GM13977 (cell line): ENCODE results near the gene MAML1.

ENCODE experiments used
- DNase-seq: peaks from one replicate; pipeline ENCODE4 v3.0.0; 2012; ENCODE audit warnings: low spot score
- in situ Hi-C: fragments of 300-500 bp; cut with MboI; formaldehyde crosslinking; loops from one replicate; pipeline ENCODE4 v1.12.0; 2022; ENCODE audit warnings: low sequenced_read_pairs, low pct_unique_long_range_greater_than_20kb, mixed read lengths, inconsistent platforms; ENCODE audit not compliant: unreplicated experiment
- TF ChIP-seq, protein P1 (sequence below): IDR thresholded peaks from 2 replicates; pipeline ENCODE4 v1.5.1; 2012; ENCODE audit warnings: mild to moderate bottlenecking, control low read depth; ENCODE audit not compliant: insufficient read depth; ENCODE audit errors: extremely low read depth, missing control alignments

The MAML1 gene

GRCh38 chr5:179821298-179822058 lies 88.9 kb downstream of the MAML1 start:
- TF ChIP-seq, protein P1, sequence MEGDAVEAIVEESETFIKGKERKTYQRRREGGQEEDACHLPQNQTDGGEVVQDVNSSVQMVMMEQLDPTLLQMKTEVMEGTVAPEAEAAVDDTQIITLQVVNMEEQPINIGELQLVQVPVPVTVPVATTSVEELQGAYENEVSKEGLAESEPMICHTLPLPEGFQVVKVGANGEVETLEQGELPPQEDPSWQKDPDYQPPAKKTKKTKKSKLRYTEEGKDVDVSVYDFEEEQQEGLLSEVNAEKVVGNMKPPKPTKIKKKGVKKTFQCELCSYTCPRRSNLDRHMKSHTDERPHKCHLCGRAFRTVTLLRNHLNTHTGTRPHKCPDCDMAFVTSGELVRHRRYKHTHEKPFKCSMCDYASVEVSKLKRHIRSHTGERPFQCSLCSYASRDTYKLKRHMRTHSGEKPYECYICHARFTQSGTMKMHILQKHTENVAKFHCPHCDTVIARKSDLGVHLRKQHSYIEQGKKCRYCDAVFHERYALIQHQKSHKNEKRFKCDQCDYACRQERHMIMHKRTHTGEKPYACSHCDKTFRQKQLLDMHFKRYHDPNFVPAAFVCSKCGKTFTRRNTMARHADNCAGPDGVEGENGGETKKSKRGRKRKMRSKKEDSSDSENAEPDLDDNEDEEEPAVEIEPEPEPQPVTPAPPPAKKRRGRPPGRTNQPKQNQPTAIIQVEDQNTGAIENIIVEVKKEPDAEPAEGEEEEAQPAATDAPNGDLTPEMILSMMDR, result peak; percentile 4
- DNase-seq, result peak; percentile 95
- in situ Hi-C loops, result no loop called here

- TF ChIP-seq, protein P1, result no peak
- in situ Hi-C loops, result no loop called here
- no peak for DNase-seq
These were observed 89.4 kb downstream of the MAML1 start for GRCh38 chr5:179822059-179822432.

DNA sequence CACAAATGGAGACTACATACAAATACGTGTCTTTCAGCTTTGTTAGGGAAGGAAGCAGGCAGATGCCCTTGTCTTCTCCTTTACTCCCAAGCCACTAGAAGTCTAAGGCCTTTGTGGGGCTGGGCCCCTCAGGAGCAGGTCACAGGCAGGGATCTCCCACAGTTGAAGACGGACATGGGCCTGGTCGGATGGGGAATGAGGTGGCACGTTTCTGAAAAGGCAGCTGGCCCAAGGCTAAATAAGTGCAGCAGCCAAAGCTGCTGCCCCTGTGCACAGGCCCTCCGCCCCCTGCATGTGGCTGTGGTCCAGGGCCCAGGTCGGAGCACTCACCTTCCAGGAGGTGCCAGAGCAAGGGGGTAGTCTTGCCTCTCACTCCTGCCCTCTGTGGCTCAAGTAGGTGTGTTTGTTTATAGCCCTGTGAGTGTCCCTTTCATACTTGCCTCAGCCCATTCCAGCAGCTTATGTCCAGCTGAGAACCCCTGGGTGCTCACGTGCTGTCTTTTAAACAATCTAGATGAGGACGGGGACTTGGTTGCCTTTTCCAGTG lies 89.9 kb downstream of the MAML1 start:
- TF ChIP-seq, protein P1, result no peak
- in situ Hi-C loops, result no loop called here

DNA sequence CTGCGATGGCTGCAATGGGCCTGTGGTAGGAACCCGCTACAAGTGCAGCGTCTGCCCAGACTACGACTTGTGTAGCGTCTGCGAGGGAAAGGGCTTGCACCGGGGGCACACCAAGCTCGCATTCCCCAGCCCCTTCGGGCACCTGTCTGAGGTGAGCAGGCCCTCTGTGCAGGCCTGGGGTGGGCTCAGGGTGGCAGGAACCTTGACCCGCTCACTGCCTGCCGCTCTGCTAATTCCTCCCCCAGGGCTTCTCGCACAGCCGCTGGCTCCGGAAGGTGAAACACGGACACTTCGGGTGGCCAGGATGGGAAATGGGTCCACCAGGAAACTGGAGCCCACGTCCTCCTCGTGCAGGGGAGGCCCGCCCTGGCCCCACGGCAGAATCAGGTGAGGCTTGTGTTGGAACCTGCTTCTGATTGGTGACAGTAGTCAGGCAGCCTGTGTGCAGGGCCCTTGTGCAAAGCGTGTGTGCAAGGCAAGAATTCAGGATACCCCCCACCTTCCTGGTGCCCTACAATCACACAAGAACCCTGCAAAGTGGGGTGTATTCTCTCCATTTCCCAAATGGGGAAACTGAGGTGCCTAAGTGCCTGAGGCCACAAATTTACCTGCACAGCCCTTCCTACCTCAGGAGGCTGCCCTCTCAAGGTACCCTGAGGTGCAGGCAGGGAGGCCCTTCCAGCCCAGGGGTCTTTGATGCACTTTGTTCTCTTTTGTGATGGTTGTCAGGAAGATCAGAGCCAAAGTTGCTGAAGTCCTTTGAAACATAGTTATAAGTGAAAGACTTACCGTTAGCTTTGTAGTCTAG lies 91.5 kb downstream of the MAML1 start:
- in situ Hi-C loops, result no loop called here

More for the DNA sequence above, 89.9 kb downstream of the MAML1 start:
- no peak for DNase-seq

DNA sequence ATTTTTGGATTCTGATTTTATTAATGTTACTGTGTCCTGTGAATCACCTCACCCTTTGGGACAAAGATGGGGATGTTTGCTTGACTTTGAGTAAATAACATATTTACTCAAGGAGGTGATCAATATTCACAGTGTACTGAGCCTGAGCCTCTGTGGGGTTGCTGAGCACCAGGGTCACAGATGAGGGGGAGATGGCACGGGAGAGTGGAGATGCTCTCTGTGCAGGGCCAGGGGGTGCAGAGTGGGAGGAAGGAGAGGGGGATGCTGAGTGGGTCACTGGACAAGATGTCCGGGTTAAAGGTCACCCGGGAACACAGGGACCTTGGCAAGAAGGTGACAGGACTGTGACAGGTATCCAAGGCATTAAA lies 92.1 kb downstream of the MAML1 start:
- in situ Hi-C loops, result no loop called here

More for the DNA sequence above, 91.5 kb downstream of the MAML1 start:
- DNase-seq, result no peak
- TF ChIP-seq, protein P1, result no peak

DNA sequence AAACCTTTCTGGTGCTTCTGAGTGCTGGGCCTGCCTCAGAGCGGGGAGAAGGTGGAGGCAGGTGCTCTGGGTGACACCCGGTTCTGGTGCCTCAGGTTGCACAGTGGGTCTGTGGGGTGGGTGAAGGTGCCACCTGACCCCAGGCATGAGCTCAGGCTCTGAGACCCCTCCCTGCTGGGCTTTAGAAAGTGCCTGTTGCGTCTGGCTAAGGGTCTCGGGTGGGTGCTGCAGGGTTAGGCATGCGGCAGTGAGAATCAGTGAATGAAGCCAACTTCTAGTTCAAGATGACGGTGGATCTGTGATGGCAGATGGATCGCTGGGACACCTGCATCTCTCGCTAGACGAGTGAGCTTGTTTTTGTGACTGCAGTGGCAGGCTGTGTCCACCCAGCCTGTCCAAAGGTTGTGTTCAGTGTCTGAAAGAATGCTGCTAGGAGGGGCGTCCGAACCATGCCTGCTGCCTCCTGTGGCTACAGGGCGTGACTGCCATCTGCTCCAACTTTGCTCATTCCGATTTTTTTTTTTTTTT lies 93.1 kb downstream of the MAML1 start:
- in situ Hi-C loops, result no loop called here
- DNase-seq, result no peak
- TF ChIP-seq, protein P1, result no peak

More for the DNA sequence above, 92.1 kb downstream of the MAML1 start:
- TF ChIP-seq, protein P1, result no peak
- no peak for DNase-seq
